GM21723 (cell line): ENCODE results near the gene AADACL3.
"Not testable (repeated sequence)": the region's sequence is repeated elsewhere in the genome, so short reads cannot be mapped to it uniquely, and the experiment has no call there.

ENCODE experiments used
- ATAC-seq: cut with Tn5 transposase; IDR thresholded peaks from one replicate; pipeline ENCODE4 v1.9.1; 2021; ENCODE audit warnings: mild to moderate bottlenecking, moderate library complexity; ENCODE audit not compliant: unreplicated experiment

Gene AADACL3, protein sequence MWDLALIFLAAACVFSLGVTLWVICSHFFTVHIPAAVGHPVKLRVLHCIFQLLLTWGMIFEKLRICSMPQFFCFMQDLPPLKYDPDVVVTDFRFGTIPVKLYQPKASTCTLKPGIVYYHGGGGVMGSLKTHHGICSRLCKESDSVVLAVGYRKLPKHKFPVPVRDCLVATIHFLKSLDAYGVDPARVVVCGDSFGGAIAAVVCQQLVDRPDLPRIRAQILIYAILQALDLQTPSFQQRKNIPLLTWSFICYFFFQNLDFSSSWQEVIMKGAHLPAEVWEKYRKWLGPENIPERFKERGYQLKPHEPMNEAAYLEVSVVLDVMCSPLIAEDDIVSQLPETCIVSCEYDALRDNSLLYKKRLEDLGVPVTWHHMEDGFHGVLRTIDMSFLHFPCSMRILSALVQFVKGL

DNA sequence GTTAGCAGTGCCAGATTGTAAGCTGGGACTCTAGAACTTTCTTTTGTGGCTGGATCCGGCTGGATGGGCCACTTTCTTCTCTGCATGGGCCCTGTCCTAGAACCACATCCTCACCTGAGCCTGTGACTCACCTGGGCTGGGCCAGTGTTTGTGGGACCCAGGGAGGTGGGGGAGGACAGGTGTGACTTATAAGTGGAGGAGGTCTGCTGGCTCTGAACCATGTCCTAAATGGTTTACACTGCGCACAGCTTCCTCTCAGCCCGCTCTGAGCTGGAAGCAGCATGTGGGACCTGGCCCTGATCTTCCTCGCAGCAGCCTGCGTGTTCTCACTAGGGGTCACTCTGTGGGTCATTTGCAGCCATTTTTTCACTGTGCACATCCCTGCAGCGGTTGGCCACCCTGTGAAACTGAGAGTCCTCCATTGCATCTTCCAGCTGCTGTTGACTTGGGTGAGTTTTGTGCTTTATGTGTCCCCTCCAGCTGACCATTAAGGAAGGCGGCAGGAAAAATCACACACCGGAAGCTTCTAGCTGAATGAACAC, at the start of gene AADACL3:
AADACL3 (plus strand) TSS at position 215 of the 542 bp plus-strand sequence; CDS start at position 282, 67 bp downstream.
- no peak for ATAC-seq

DNA sequence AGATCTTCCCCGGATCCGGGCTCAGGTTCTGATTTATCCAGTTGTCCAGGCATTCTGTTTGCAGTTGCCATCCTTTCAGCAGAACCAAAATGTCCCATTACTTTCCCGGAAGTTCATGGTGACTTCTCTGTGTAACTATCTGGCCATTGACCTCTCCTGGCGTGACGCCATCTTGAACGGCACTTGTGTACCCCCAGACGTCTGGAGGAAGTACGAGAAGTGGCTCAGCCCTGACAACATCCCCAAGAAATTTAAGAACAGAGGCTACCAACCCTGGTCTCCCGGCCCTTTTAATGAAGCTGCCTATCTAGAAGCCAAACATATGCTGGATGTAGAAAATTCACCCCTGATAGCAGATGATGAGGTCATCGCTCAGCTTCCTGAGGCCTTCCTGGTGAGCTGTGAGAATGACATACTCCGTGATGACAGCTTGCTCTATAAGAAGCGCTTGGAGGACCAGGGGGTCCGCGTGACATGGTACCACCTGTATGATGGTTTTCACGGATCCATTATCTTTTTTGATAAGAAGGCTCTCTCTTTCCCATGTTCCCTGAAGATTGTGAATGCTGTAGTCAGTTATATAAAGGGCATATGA, 49.7 kb upstream of the AADACL3 start:
- ATAC-seq = no peak

GRCh38 chr1:12669529-12670068, 46.3 kb upstream of the AADACL3 start:
- ATAC-seq = no peak

- ATAC-seq = no peak
Measured at GRCh38 chr1:12674358-12674757, 41.6 kb upstream of the AADACL3 start.

GRCh38 chr1:12676122-12676521, 39.8 kb upstream of the AADACL3 start:
- not testable (repeated sequence) for ATAC-seq

- ATAC-seq = no peak
Measured at GRCh38 chr1:12677565-12677964, 38.3 kb upstream of the AADACL3 start.

GRCh38 chr1:12678350-12678749, 37.6 kb upstream of the AADACL3 start:
- ATAC-seq = no peak

- ATAC-seq = no peak
Measured at GRCh38 chr1:12678820-12679219, 37.1 kb upstream of the AADACL3 start.

DNA sequence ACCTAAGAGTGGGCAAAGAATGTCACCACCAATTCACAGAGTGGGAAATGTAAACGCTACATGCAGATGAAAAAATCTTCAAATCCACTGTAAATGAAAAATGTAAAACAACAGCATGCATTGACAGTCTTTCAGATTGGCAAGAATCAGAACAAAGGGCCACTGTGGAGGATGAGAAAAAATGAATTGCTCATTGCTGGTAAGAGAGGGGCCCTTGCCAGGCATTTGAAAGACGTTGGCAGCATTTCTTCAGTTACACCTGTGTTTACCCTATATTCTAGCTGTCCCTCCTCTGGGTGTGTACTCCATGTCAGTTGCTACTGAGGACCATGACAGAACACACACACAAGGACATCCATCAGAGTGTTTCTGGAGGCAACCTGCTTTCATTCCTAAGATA, 25.8 kb upstream of the AADACL3 start:
- no peak for ATAC-seq

- ATAC-seq = no peak
Measured at GRCh38 chr1:12692967-12693782, 22.7 kb upstream of the AADACL3 start.

DNA sequence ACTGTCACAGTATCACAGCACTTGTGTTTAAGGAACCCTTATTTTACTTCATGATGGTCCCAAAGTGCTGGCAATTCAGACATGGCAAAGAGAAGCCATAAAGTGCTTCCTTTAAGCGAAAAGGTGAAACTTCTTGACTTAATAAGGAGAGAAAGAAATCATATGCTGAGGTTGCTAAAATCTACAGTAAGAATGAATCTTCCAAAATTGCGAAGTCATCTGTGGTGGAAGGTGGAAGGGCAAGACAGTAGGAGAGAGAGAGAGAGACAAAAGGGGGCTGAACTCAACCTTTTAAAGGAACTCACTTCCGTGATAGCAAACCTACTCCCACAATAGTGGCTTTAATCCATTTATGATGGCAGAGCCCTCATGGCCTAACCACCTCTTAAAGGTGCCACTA, 19.3 kb upstream of the AADACL3 start:
- ATAC-seq = no peak

DNA sequence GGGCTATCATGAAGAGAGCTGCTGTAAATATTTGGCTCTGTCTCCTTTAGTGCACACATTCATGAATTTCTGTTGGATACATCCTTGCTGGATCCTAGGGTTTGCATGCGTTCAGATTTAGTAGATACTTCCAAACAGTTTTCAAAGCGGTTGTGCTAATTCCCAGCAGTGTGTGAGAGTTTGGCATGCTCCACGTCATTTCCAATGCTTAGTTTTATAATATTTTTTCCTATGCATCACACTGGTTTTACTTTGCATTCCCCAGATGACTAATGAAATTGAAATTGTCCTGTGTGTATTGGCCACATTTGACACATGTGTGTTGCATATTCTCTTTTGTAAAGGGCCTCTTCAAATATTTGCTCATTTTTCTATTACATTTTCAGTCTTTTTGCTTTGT, 18.5 kb upstream of the AADACL3 start:
- ATAC-seq = no peak

DNA sequence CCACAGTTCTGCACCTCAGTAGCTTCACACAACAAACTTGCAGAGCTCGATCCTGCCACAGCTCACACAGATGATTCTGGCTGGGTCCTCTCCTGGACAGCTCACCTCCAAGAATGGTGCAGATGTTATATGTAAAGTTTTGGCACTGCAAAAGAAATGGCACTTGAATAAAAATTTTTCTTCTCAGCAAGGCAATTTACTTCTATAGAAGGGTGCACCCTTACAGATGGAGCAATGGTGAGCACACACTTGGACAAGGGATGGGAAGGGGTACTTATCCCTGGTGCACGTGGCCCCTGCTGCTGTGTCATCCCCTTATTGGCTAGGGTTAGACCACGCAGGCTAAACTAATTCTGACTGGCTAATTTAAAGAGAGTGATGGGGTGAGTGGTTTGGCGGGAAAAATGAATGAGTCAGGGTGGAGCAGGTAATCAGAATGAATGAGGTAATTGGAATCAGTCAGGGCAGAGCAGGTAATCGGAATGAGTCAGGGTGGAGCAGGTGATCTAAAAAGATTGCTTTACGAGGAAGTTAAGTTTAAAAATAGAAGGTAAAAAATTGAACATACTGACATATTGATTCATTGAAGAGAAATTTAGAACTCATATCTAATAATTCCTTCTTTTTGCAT, 12.0 kb upstream of the AADACL3 start:
- ATAC-seq = no peak

DNA sequence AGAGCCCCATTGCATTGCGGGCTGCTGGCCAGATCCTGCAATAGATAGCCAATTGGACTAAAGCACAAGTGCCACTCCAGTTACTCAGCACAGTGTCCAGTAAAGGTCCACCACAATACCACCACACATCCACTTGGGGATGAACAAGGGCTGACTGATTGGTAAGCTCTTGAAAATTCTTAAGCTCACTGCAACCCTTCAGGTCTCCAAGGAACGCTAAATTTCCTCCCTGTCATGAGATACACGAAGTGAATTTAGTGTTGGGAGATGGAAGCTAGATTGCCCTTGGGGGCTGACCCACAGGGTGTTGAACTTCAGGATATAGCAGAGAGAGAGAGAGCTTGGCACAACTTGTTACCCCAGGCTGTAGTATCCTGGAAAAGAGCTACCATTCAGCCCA, 9.8 kb upstream of the AADACL3 start:
- ATAC-seq = no peak

- ATAC-seq = no peak
Measured at GRCh38 chr1:12708396-12709090, 7.4 kb upstream of the AADACL3 start.

GRCh38 chr1:12709091-12709491, 6.8 kb upstream of the AADACL3 start:
- ATAC-seq = no peak

- ATAC-seq = no peak
Measured at GRCh38 chr1:12709696-12710095, 6.2 kb upstream of the AADACL3 start.

- ATAC-seq = no peak
Measured at GRCh38 chr1:12711536-12711935, 4.4 kb upstream of the AADACL3 start.

- ATAC-seq = no peak
Measured at GRCh38 chr1:12712076-12712475, 3.8 kb upstream of the AADACL3 start.

- no peak for ATAC-seq
Measured at GRCh38 chr1:12712929-12713328, 3.0 kb upstream of the AADACL3 start.
